ENCODE data around the gene RTN3. TPM values are rescaled to one million over a fixed set of nuclear protein-coding genes. Genes with fewer than 3 reads are reported as not detected.

The RTN3 gene
- total RNA-seq, 1 experiment from 2014 or later: 173 TPM

DNA sequence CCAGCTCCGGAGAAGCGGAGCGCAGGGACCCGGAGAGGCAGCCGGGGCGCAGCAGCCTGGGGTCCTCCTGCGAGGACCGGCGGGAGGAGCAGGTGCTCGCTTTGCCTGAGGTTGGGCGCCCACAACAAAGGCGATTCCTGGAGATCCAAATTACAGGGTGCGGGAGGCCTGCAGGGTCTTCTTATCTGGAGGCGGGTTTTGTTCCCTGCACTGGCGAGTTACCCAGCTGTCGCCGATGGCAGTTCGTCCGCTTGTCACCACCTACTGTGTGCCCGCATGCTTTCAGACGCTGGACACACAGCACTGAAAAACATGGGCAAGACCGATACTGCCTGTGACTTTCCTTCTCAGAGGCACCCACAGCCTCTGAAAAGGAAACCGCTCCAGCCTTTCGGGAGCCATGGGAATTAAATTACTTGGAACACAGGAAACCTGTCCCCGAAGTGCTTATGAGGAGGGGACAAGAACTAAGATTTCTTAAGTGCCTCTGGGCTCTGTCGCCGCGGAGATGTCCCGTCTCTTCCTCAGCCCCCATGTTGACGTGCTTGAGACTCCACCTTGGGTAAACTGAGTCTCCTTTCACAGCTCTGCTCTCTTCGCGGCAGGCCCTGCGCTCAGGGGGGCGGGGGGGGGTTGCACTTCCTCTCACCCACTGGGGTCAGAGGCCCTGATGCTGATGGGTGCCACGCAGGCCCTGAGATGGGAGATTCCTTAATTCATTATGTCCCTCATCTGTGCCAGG, 88.6 kb downstream of the RTN3 start:
- DNase-seq: peak; percentile 52
- H3K23ac ChIP-seq (ENCODE audit: insufficient read length, low read depth, low read length): no peak overlapping the region
- peak overlapping the region; percentile 72 to 83 for H3K4me3 Mint-ChIP-seq
- H2BK20ac ChIP-seq (ENCODE audit: low read depth, low read length, poor library complexity, severe bottlenecking): no peak overlapping the region
- H2BK15ac ChIP-seq (ENCODE audit: low read depth, low read length): no peak overlapping the region
- H3K27me3 Mint-ChIP-seq (ENCODE audit: low read depth): peaks cover 24% of the 10 kb centered on the region
- H4K5ac ChIP-seq (ENCODE audit: insufficient read length, low read depth, low read length): no peak overlapping the region
- no peaks in the 10 kb centered on the region for H4K20me1 ChIP-seq (ENCODE audit: control insufficient read depth, insufficient read depth, insufficient read length)
- no CpG with 5 or more reads among the region's 35 CpGs for WGBS (ENCODE audit: extremely low coverage, insufficient read length, low lambda C conversion rate)
- H2AK5ac ChIP-seq (ENCODE audit: insufficient read length, low read length): no peak overlapping the region
- H3K4me1 ChIP-seq (ENCODE audit: insufficient read depth, low read length): peaks cover 3% of the 10 kb centered on the region; the same call in 1 of the 2 replicates
- no peak overlapping the region for H3K56ac ChIP-seq (ENCODE audit: insufficient read length, low read depth, low read length)
- no peak overlapping the region for H2BK120ac ChIP-seq (ENCODE audit: low read depth, low read length, poor library complexity, severe bottlenecking)
- H3K36me3 Mint-ChIP-seq (ENCODE audit: insufficient read depth in 1 of 3, low read depth in 3 of 3): peaks cover 0 to 15% (median 4%) of the 10 kb centered on the region in 3 experiments; a peak in 3 of 7 replicates
- no peak overlapping the region for H4K8ac ChIP-seq (replicated peaks; ENCODE audit: insufficient read length, low read depth, low read length)
- H3K79me1 ChIP-seq (ENCODE audit: insufficient read depth, low read depth, low read length, poor library complexity, severe bottlenecking): no peaks in the 10 kb centered on the region
- peak overlapping the region; percentile 58; the same call in 1 of the 2 replicates for H3K14ac ChIP-seq (ENCODE audit: insufficient read depth, low read length)
- no peak overlapping the region for H3K4ac ChIP-seq (ENCODE audit: low read depth, low read length)
- H3K23me2 ChIP-seq (ENCODE audit: insufficient read length, low read depth, low read length, poor library complexity, severe bottlenecking): peaks cover 15% of the 10 kb centered on the region
- no peak overlapping the region for H3T11ph ChIP-seq (ENCODE audit: low read length)
- peak overlapping the region; percentile 39 for H3K9ac ChIP-seq (ENCODE audit: extremely low read depth, insufficient read length, low read length)
- H3K4me2 ChIP-seq (ENCODE audit: insufficient read depth, insufficient read length, low read length): peak overlapping the region; percentile 67
- no peaks in the 10 kb centered on the region for H3K9me3 Mint-ChIP-seq
- H2BK5ac ChIP-seq (ENCODE audit: insufficient read length, low read length): no peak overlapping the region
- peaks cover 38 to 43% of the 10 kb centered on the region in 2 experiments for H3K4me1 Mint-ChIP-seq
- no peak for TF ChIP-seq CTCF (conservative IDR thresholded peaks at IDR 0.05)
- H2AFZ ChIP-seq (ENCODE audit: low read length): no peak overlapping the region
- no peak overlapping the region for H3K27ac ChIP-seq (ENCODE audit: insufficient read length, low read depth, low read length)
- no peaks in the 10 kb centered on the region for H3K9me3 ChIP-seq (ENCODE audit: control insufficient read depth, low read depth, low read length)
- H3K18ac ChIP-seq (ENCODE audit: insufficient read length, low read depth, low read length): no peak overlapping the region
- H4K91ac ChIP-seq (ENCODE audit: insufficient read length, low read depth, low read length): no peak overlapping the region
- no peak overlapping the region for H2BK12ac ChIP-seq (ENCODE audit: insufficient read length, low read depth, low read length)
- H3K27ac Mint-ChIP-seq: no peak overlapping the region
- H3K27me3 ChIP-seq (ENCODE audit: insufficient read depth, low read length): peaks cover 7% of the 10 kb centered on the region; the same call in 1 of the 2 replicates
- H3K79me2 ChIP-seq (ENCODE audit: insufficient read depth, low read length): peaks cover 3% of the 10 kb centered on the region; the same call in 1 of the 2 replicates
